Thyroid gland (tissue), 4 donors: ENCODE data around the gene WASF2.
A peak's percentile ranks its signal among the peaks of the same experiment; 100 is the strongest.

ENCODE experiments used
- CTCF ChIP-seq, 6 experiments: fragments of 200-600 bp in 3 of 6; fragments of 450-650 bp in 3 of 6; sonication (generic) in 3 of 6; IDR thresholded peaks; one replicate each; pipeline ENCODE4 v1.5.1; 2016 to 2019; ENCODE audit warnings: antibody characterized with exemption in 6 of 6, mild to moderate bottlenecking in 2 of 6, inconsistent platforms in 1 of 6, moderate library complexity in 1 of 6
- POLR2A ChIP-seq, 2 donors: fragments of 450-650 bp; IDR thresholded peaks; one replicate each; pipeline ENCODE4 v1.6.1; 2017; ENCODE audit warnings: antibody characterized with exemption in 2 of 2, mild to moderate bottlenecking in 2 of 2, moderate library complexity in 1 of 2

GRCh38 chr1:27357281-27358037, 132.5 kb downstream of the WASF2 start:
- TF ChIP-seq POLR2A (IDR thresholded peaks at IDR 0.05) (no peak), CTCF (IDR thresholded peaks at IDR 0.05) (peak; percentile 88 to 100 (median 94))
